Hepatocyte (in vitro differentiated cells): Measurements from ENCODE around the gene ROR1.

Experiments
- EZH2 ChIP-seq: fragments of 200-600 bp; sonication (generic); IDR thresholded peaks from 2 replicates; pipeline ENCODE4 v1.6.1; 2016; ENCODE audit warnings: antibody characterized with exemption, mild to moderate bottlenecking, borderline replicate concordance
- TF ChIP-seq, protein P1 (sequence below): fragments of 200-600 bp; sonication (generic); IDR thresholded peaks from 2 replicates; pipeline ENCODE4 v1.5.1; 2016; ENCODE audit warnings: antibody characterized with exemption, mild to moderate bottlenecking; ENCODE audit not compliant: poor library complexity

DNA sequence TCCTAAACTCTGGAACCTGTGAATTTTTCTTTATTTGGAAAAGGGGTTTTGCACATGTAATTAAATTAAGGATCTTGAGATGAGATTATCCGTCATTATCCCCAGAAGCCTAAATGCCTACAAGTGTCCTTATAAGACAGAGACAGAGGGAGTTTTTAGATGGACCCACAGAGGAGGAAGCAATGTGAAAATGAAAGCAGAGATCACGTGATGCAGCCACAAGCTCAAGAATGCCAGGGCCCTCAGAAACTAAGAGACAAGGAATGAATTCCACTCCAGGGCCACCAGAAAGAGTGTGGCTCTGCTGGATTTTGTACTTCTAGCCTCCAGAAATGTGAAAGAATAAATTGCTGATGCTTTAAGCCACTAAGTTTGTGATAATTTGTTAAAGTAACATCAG, 246.0 kb downstream of the ROR1 start:
- TF ChIP-seq, protein P1, sequence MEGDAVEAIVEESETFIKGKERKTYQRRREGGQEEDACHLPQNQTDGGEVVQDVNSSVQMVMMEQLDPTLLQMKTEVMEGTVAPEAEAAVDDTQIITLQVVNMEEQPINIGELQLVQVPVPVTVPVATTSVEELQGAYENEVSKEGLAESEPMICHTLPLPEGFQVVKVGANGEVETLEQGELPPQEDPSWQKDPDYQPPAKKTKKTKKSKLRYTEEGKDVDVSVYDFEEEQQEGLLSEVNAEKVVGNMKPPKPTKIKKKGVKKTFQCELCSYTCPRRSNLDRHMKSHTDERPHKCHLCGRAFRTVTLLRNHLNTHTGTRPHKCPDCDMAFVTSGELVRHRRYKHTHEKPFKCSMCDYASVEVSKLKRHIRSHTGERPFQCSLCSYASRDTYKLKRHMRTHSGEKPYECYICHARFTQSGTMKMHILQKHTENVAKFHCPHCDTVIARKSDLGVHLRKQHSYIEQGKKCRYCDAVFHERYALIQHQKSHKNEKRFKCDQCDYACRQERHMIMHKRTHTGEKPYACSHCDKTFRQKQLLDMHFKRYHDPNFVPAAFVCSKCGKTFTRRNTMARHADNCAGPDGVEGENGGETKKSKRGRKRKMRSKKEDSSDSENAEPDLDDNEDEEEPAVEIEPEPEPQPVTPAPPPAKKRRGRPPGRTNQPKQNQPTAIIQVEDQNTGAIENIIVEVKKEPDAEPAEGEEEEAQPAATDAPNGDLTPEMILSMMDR: no peak
- no peak for TF ChIP-seq EZH2
